AG09309 (cell line): ENCODE data around the gene IFNA2.
"Not testable (repeated sequence)": the region's sequence is repeated elsewhere in the genome, so short reads cannot be mapped to it uniquely, and the experiment has no call there.

ENCODE experiments used
- DNase-seq: peaks from one replicate; pipeline ENCODE4 v3.0.0-alpha.2; 2010; ENCODE audit warnings: low read depth
- H3K4me3 ChIP-seq: 2 replicates; pipeline ENCODE4 v1.5.1; 2011; ENCODE audit warnings: mild to moderate bottlenecking, low read depth, low read length, moderate library complexity; ENCODE audit not compliant: control insufficient read depth
- TF ChIP-seq, protein P1 (sequence below): IDR thresholded peaks from 2 replicates; pipeline ENCODE4 v1.5.1; 2011; ENCODE audit warnings: mild to moderate bottlenecking, low read depth, low read length, inconsistent platforms; ENCODE audit not compliant: insufficient read depth, control insufficient read depth; ENCODE audit errors: missing control alignments

The IFNA2 gene

DNA sequence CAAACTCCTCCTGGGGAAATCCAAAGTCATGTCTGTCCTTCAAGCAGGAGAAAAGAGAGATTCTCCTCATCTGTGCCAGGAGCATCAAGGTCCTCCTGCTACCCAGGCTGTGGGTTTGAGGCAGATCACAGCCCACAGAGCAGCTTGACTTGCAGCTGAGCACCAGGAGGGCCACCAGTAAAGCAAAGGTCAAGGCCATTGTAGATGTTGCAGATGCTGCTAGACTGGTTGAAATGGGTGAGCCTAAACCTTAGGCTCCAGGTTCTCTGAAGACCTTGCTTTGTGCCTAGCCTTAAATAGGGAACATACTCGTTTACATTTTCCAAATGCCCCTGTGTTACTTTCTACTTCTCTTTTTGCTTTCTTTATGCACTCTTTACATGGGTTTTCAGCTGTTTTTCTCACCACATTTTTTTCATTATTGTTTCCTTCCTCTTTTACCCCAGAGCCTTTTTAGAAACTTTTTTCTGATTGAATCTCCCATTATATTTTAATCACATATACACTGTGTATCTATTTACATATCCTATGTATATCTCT is at the start of gene IFNA2:
IFNA2 (minus strand) TSS at position 268 of the 540 bp plus-strand sequence; CDS start at position 199, 69 bp downstream.
- TF ChIP-seq, protein P1, sequence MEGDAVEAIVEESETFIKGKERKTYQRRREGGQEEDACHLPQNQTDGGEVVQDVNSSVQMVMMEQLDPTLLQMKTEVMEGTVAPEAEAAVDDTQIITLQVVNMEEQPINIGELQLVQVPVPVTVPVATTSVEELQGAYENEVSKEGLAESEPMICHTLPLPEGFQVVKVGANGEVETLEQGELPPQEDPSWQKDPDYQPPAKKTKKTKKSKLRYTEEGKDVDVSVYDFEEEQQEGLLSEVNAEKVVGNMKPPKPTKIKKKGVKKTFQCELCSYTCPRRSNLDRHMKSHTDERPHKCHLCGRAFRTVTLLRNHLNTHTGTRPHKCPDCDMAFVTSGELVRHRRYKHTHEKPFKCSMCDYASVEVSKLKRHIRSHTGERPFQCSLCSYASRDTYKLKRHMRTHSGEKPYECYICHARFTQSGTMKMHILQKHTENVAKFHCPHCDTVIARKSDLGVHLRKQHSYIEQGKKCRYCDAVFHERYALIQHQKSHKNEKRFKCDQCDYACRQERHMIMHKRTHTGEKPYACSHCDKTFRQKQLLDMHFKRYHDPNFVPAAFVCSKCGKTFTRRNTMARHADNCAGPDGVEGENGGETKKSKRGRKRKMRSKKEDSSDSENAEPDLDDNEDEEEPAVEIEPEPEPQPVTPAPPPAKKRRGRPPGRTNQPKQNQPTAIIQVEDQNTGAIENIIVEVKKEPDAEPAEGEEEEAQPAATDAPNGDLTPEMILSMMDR, result no peak
- no peak for DNase-seq
- H3K4me3 ChIP-seq, result no peak within 1 kb of the TSS

DNA sequence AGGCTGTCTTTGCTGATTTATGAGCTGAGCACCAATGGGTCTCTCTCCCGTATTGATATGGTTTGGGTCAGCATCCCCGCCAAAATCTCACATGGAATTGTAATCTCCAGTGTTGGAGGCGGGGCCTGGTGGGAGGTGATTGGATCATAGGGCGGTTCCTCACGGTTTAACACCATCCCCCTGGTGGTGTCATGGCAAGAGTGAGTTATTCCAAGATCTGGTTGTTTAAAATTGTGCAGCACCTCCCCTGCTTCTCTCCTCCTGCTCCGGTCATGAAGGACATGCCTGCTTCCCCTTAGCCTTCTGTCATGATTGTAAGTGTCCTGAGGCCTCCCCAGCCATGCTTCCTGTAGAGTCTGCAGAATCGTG is 49.8 kb upstream of the IFNA2 start:
- H3K4me3 ChIP-seq, DNase-seq: not testable (repeated sequence)

DNA sequence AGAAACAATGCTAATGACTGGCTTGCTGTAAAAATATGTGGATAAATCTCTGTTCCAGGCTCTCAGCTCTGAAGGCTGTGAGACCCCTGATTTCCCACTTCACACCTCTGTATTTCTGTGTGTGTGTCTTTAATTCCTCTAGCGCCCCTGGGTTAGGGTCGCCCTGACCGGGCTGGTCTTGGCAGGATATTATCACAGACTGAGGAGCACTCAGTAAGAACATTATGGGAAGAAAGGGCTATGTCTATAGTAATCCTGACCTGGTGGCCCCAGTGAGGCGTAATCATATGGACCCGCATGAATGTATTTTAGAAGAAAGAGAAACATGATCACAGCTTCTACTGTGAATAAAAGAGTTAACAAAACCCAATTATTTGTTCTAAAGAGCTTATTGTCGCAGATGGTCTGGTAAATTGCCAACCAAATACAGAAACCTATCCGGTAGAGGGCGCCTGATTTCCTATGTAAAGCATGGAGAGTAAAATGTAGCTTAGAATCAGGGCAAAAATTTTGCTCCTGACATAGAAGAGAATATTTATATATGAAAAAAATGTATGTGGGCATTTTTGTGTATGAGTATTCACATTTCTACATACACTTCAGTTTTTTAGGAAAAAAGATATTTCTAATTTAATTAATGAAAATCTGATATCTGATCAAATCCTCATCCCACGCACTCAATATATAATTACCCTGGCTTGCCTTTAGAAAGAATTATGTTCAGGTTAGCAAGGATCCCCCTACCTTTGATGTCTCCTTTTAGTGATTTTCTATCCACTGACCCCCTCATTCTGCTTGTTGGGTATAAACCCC is 49.2 kb upstream of the IFNA2 start:
- no peak overlapping the region for H3K4me3 ChIP-seq
- TF ChIP-seq, protein P1, result peak; percentile 66
- peak; percentile 33 for DNase-seq

DNA sequence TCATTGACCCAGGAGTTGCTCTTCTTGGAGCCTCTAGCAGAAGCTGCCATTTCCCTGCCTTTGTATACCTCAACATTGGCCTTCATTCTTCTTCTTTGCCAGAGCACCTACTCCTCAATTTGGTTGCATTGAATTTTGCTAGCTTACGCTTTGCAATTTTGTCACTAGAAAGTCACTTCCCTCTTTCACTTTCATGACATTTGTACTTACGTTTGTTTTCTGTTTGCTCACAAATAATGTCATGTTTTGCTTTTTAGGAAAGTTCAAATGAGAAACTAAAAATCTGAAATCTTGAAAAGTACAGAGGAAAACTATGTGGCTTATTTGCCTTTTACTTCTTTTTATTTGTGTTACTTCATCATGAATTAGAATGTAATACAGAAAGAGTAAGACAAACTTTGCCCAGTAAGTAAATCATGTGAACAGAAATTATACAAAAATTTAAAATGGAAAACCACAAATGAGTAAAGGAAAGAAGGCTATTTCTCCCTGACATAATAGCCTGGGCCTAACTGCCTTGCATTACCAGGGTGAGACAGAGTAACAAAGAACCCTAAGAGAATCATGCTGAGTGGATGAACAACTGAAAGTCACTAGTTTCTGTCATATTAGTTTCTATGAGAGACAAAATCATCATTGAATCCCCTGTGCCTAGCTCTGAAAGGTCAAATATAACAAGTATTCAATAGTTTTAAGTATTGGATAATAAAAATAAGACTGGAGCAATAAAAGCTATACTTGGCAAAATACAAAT is 47.7 kb upstream of the IFNA2 start:
- no peak overlapping the region for H3K4me3 ChIP-seq
- no peak for DNase-seq
- TF ChIP-seq, protein P1, result no peak

DNA sequence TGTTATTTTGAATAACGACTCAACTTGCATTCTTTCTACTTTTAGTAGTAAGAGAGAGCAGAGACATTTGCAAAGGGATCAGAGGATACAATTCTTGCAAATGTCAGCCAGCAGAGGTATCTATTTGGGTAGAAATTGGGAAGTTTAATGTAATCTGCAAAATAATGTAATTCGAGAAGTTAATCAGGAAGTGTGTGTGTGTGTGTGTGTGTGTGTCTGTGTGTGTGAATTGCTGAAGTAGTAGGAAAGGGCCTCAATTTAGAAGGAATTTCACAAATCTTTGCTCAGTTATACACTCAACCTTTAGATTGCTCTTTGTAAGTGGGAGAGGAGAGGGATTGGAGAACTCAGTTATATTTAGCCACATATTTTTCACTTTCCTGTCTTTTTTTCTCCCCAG is 44.0 kb upstream of the IFNA2 start:
- no peak for DNase-seq
- no peak overlapping the region for H3K4me3 ChIP-seq
- TF ChIP-seq, protein P1, result no peak

DNA sequence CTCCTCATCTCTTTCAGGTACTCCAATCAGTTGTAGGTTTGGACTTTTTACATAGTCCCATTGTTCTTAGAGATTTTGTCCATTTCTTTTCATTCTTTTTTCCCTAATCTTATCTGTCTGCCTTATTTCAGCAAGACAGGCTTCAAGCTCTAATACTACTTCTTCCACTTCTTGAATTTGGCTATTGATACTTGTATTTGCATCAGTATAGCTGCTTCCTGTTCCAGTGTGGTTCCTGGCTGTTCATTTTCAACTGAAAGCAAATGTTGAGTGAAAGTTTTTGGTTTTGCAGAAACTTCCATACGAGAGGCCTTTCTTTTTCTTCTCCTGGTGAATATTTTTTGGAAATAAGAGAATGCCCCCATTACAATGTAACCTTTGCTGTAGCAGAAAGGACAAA is 43.0 kb upstream of the IFNA2 start:
- TF ChIP-seq, protein P1, result no peak
- DNase-seq, result no peak
- H3K4me3 ChIP-seq, result no peak overlapping the region
